HG03571 (cell line): ENCODE results near the gene AGO3.

Source experiments
- ATAC-seq: cut with Tn5 transposase; IDR thresholded peaks from one replicate; pipeline ENCODE4 v1.9.1; 2021; ENCODE audit not compliant: unreplicated experiment

AGO3 gene

GRCh38 chr1:36094621-36095061 lies 163.7 kb downstream of the AGO3 start:
- ATAC-seq: no peak

- no peak for ATAC-seq
Measured at GRCh38 chr1:36095760-36096405, 165.0 kb downstream of the AGO3 start.

- no peak for ATAC-seq
Measured at GRCh38 chr1:36096500-36097432, 165.9 kb downstream of the AGO3 start.

GRCh38 chr1:36097693-36098585 lies 167.0 kb downstream of the AGO3 start:
- no peak for ATAC-seq

GRCh38 chr1:36098650-36099365 lies 167.9 kb downstream of the AGO3 start:
- no peak for ATAC-seq

- no peak for ATAC-seq
Measured at GRCh38 chr1:36099681-36100341, 168.9 kb downstream of the AGO3 start.

GRCh38 chr1:36100376-36100775 lies 169.5 kb downstream of the AGO3 start:
- ATAC-seq: no peak

GRCh38 chr1:36101546-36101945 lies 170.6 kb downstream of the AGO3 start:
- no peak for ATAC-seq

GRCh38 chr1:36106269-36106668 lies 175.4 kb downstream of the AGO3 start:
- ATAC-seq: no peak

- no peak for ATAC-seq
Measured at GRCh38 chr1:36107394-36107793, 176.5 kb downstream of the AGO3 start.

- no peak for ATAC-seq
Measured at GRCh38 chr1:36108314-36108713, 177.4 kb downstream of the AGO3 start.

- ATAC-seq: no peak
Measured at GRCh38 chr1:36109041-36109679, 178.3 kb downstream of the AGO3 start.

GRCh38 chr1:36111151-36111550 lies 180.2 kb downstream of the AGO3 start:
- no peak for ATAC-seq

GRCh38 chr1:36112823-36113222 lies 181.9 kb downstream of the AGO3 start:
- no peak for ATAC-seq

GRCh38 chr1:36114371-36114770 lies 183.5 kb downstream of the AGO3 start:
- ATAC-seq: no peak

- no peak for ATAC-seq
Measured at GRCh38 chr1:36115200-36115669, 184.3 kb downstream of the AGO3 start.

GRCh38 chr1:36115931-36116330 lies 185.0 kb downstream of the AGO3 start:
- ATAC-seq: no peak

- no peak for ATAC-seq
Measured at GRCh38 chr1:36116901-36117300, 186.0 kb downstream of the AGO3 start.

GRCh38 chr1:36118447-36119204 lies 187.7 kb downstream of the AGO3 start:
- no peak for ATAC-seq
